Sigmoid colon (tissue), 7 donors: ENCODE results near the gene ADCK1. TPM values are rescaled to one million over a fixed set of nuclear protein-coding genes. Genes with fewer than 3 reads are reported as not detected.

Source experiments
- DNase-seq: peaks from one replicate; pipeline ENCODE4 v3.0.0-alpha.2; 2019
- H3K27ac ChIP-seq, 4 donors: fragments of 200-600 bp; sonication (generic); one replicate each; pipeline ENCODE4 v1.5.1; 2016 to 2019; ENCODE audit warnings: mild to moderate bottlenecking in 1 of 4
- H3K27me3 ChIP-seq, 3 donors: fragments of 200-600 bp; sonication (generic); one replicate each; pipeline ENCODE4 v1.5.1; 2019; ENCODE audit warnings: mild to moderate bottlenecking in 1 of 3
- H3K36me3 ChIP-seq, 4 donors: fragments of 200-600 bp; sonication (generic); one replicate each; pipeline ENCODE4 v1.5.1; 2016 to 2019
- H3K4me1 ChIP-seq, 4 donors: fragments of 200-600 bp; sonication (generic); one replicate each; pipeline ENCODE4 v1.5.1; 2017 to 2019
- H3K4me3 ChIP-seq, 4 donors: fragments of 200-600 bp; sonication (generic); one replicate each; pipeline ENCODE4 v1.5.1; 2017 to 2019; ENCODE audit warnings: mild to moderate bottlenecking in 2 of 4, moderate library complexity in 1 of 4
- H3K9me3 ChIP-seq, 4 donors: fragments of 200-600 bp in 3 of 4; sonication (generic) in 3 of 4; one replicate each; pipeline versions ENCODE4 v1.5.1 to v1.6.1; 2013 to 2019
- EP300 ChIP-seq, 4 donors: sonication (generic); formaldehyde crosslinking; IDR thresholded peaks; one replicate each; pipeline ENCODE4 v1.6.1; 2017; ENCODE audit warnings: antibody characterized with exemption in 4 of 4
- POLR2A ChIP-seq, 2 donors: fragments of 450-650 bp; IDR thresholded peaks; one replicate each; pipeline ENCODE4 v1.6.1; 2016; ENCODE audit warnings: antibody characterized with exemption in 2 of 2, mild to moderate bottlenecking in 2 of 2, moderate library complexity in 2 of 2
- POLR2AphosphoS5 ChIP-seq, 4 donors: sonication (generic); formaldehyde crosslinking; IDR thresholded peaks; one replicate each; pipeline ENCODE4 v1.6.1; 2017; ENCODE audit warnings: antibody characterized with exemption in 4 of 4
- WGBS, 2 donors: extraction: QIAGEN DNeasy Blood & Tissue Kit; methylation state at CpG; one replicate each; pipeline ENCODE4 v1.1.7; 2013; 5-methylcytosine and 5-hydroxymethylcytosine counted together
- intact Hi-C: fragments of 100-400 bp; cut with DNase I; formaldehyde crosslinking; loops from one replicate; pipeline ENCODE4 v1.15.1; 2023
- polyA plus RNA-seq, 3 donors: library from polyadenylated mRNA; stranded (reverse); fragments of 200-250 nt; gene quantifications; one replicate each; pipeline ENCODE4 v1.2.3, GENCODE V29; 2013
- total RNA-seq, 4 donors: library from RNA; depleted of rRNA; stranded (reverse); fragments of >200 nt; gene quantifications; one replicate each; pipeline ENCODE4 v1.1.0, GENCODE V29; 2016
- TF ChIP-seq, protein P1 (sequence below), 4 experiments: fragments of 450-650 bp in 3 of 4; fragments of 200-600 bp in 1 of 4; IDR thresholded peaks; one replicate each; pipeline ENCODE4 v1.5.1; 2016 to 2019; ENCODE audit warnings: antibody characterized with exemption in 4 of 4, mild to moderate bottlenecking in 3 of 4, moderate library complexity in 2 of 4
- donor health status: healthy with polysubstance abuse.
- donor health status: Bipolar disorder and iron deficiency.
- donor health status: healthy.

Gene ADCK1
- total and polyA plus RNA-seq, 7 donors, result 3.5 to 19.4 (median 5.7) TPM

DNA sequence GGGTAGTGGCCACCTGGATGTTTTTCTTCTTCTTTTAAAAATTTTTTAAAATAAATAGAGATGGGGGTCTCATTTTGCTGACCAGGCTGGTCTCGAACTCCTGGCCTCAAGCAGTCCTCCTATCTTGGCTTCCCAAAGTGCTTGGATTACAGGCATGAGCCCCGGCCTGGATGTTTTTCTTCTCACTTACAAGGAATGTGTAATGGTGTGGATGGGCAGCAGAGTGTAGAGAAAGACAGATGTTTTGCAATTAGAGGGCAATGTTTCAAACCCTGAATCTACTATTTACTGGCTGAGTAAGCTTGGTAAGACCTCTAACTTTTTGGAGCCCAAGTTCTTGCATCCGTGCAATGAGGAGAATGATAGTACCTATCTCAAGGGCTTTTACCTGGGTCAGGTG lies 48.1 kb downstream of the ADCK1 start:
- DNase-seq, result no peak
- no peak overlapping the region for H3K27ac ChIP-seq
- 93 to 94% methylated on average over 3 of the region's 3 CpGs for WGBS, 2 donors
- TF ChIP-seq, protein P1, sequence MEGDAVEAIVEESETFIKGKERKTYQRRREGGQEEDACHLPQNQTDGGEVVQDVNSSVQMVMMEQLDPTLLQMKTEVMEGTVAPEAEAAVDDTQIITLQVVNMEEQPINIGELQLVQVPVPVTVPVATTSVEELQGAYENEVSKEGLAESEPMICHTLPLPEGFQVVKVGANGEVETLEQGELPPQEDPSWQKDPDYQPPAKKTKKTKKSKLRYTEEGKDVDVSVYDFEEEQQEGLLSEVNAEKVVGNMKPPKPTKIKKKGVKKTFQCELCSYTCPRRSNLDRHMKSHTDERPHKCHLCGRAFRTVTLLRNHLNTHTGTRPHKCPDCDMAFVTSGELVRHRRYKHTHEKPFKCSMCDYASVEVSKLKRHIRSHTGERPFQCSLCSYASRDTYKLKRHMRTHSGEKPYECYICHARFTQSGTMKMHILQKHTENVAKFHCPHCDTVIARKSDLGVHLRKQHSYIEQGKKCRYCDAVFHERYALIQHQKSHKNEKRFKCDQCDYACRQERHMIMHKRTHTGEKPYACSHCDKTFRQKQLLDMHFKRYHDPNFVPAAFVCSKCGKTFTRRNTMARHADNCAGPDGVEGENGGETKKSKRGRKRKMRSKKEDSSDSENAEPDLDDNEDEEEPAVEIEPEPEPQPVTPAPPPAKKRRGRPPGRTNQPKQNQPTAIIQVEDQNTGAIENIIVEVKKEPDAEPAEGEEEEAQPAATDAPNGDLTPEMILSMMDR (IDR thresholded peaks at IDR 0.05), result no peak
- TF ChIP-seq POLR2AphosphoS5 (IDR thresholded peaks at IDR 0.05) (no peak), EP300 (IDR thresholded peaks at IDR 0.05) (no peak), POLR2A (IDR thresholded peaks at IDR 0.05) (no peak)
- H3K4me3 ChIP-seq, result no peak overlapping the region
- intact Hi-C loops, result no loop called here
- no peaks in the 10 kb centered on the region for H3K4me1 ChIP-seq
- H3K27me3 ChIP-seq, result no peaks in the 10 kb centered on the region
- H3K9me3 ChIP-seq, result no peaks in the 10 kb centered on the region
- no peaks in the 10 kb centered on the region for H3K36me3 ChIP-seq

DNA sequence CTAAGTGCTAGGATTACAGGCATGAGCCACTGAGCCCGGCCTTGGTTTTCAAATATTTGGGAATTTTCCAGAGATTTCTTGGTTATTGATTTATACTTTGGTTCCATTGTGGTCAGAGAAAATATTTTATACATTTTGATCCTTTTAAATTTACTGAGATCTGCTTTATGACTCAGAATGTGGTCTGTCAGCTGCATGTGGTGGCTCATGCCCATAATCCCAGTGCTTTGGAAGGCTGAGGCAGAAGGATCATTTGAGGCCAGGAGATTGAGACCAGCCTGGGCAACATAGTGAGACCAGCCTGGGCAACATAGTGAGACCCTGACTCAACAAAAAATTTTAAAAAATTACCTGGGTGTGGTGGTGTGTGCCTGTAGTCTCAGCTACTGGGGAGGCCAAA lies 49.8 kb downstream of the ADCK1 start:
- no peak overlapping the region for H3K4me3 ChIP-seq
- no peaks in the 10 kb centered on the region for H3K4me1 ChIP-seq
- DNase-seq, result no peak
- H3K36me3 ChIP-seq, result no peaks in the 10 kb centered on the region
- intact Hi-C loops, result loop anchor here (5.0 kb wide), 1 partner anchor 843 kb away; no protein-coding TSS in a partner anchor
- no peaks in the 10 kb centered on the region for H3K9me3 ChIP-seq
- WGBS, 2 donors, result 89 to 91% methylated on average over 1 of the region's 1 CpG
- H3K27ac ChIP-seq, result no peak overlapping the region
- no peaks in the 10 kb centered on the region for H3K27me3 ChIP-seq
- TF ChIP-seq POLR2AphosphoS5 (IDR thresholded peaks at IDR 0.05), result no peak
- no peak for TF ChIP-seq EP300 (IDR thresholded peaks at IDR 0.05)
- TF ChIP-seq, protein P1 (IDR thresholded peaks at IDR 0.05), result no peak
- TF ChIP-seq POLR2A (IDR thresholded peaks at IDR 0.05), result no peak

DNA sequence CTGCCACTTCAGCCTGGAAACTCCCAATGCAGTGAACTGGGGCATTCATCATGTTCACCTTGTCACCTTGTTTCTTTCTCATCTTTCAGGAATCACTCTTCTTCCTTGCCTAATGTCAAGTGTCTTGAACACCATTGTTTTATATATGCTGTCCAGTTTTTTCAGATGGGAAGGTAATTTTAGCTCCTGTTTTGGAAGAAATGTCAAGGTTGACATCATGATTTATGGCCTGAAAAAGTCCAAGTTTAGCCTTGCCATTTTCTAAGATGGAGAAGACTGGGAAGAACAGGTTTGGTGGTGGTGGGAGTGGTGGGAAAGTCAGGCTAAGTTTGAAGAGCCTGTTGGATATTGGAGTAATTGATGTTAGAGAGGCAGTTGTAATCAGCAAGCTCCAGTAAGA lies 54.0 kb downstream of the ADCK1 start:
- Histone ChIP-seq H3K27ac (no peak overlapping the region), H3K27me3 (no peaks in the 10 kb centered on the region), H3K36me3 (no peaks in the 10 kb centered on the region), H3K4me1 (no peaks in the 10 kb centered on the region), H3K4me3 (no peak overlapping the region), H3K9me3 (no peaks in the 10 kb centered on the region)
- intact Hi-C loops, result loop anchor here (5.0 kb wide), 1 partner anchor 838 kb away; no protein-coding TSS in a partner anchor
- TF ChIP-seq EP300 (IDR thresholded peaks at IDR 0.05), result no peak
- TF ChIP-seq, protein P1 (IDR thresholded peaks at IDR 0.05), result no peak
- TF ChIP-seq POLR2AphosphoS5 (IDR thresholded peaks at IDR 0.05), result no peak
- no peak for TF ChIP-seq POLR2A (IDR thresholded peaks at IDR 0.05)
- DNase-seq, result no peak

DNA sequence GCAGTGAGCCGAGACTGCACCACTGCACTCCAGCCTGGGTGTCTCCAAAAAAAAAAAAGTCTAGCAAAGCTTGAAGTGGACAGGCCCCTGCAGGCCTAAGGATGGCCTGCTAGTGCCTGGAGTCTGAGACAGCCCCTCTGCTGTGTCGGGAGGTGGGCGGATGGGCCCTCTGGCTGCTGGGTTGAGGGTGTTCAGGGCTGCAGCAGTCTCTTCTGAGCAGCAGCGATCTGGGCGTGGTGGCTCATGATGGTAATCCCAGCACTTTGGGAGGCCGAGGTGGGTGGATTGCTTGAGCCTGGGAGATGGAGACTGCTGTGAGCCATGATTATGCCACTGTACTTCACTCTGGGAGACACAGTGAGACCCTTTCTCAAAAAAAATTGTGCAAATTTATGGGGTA lies 57.0 kb downstream of the ADCK1 start:
- no peak for DNase-seq
- Histone ChIP-seq H3K36me3 (peaks cover 0 to 7% (median 0%) of the 10 kb centered on the region in 4 donors), H3K27me3 (no peaks in the 10 kb centered on the region), H3K4me1 (no peaks in the 10 kb centered on the region), H3K4me3 (no peak overlapping the region), H3K9me3 (no peaks in the 10 kb centered on the region), H3K27ac (no peak overlapping the region)
- 92 to 95% methylated on average over 6 of the region's 6 CpGs for WGBS, 2 donors
- intact Hi-C loops, result no loop called here
- TF ChIP-seq EP300 (IDR thresholded peaks at IDR 0.05), result no peak
- TF ChIP-seq, protein P1 (IDR thresholded peaks at IDR 0.05), result no peak

DNA sequence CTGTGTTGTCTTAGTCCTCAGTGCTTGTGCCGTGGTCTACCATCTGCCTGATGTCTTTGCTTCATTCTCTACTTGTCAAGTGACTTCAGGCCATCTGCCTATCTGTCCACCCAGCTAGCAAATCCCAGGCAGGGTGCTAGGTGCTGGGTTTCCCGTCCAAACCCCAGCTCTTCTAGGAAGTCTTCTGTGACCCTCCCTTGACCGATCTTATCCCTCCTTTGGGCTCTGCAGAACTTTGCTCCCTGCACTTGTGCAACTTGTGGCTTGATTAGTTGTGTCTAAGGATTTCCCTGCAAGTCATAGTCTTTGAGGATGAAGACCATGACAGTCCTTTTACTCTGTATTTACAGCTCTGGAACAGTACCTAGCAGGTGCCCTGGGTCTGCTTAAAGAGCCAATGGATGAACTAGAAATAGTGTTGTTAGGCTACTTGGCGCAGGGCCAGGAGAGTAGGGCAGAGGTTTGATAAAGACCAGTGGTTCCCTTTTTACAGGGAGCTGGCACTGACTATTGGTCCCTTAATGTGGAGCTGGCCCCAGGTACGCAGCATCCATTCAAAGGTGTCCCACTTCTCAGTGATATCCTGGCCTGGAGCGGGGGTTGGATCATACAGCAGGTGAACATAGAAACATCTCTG lies 60.1 kb downstream of the ADCK1 start:
- H3K4me3 ChIP-seq, result no peak overlapping the region
- H3K27me3 ChIP-seq, result no peaks in the 10 kb centered on the region
- no peaks in the 10 kb centered on the region for H3K9me3 ChIP-seq
- H3K36me3 ChIP-seq, result peaks cover 0 to 7% (median 0%) of the 10 kb centered on the region in 4 donors
- WGBS, 2 donors, result 93 to 94% methylated on average over 6 of the region's 6 CpGs
- no peaks in the 10 kb centered on the region for H3K4me1 ChIP-seq
- no peak for DNase-seq
- H3K27ac ChIP-seq, result no peak overlapping the region
- TF ChIP-seq POLR2AphosphoS5 (IDR thresholded peaks at IDR 0.05) (no peak), POLR2A (IDR thresholded peaks at IDR 0.05) (no peak)
- TF ChIP-seq, protein P1 (IDR thresholded peaks at IDR 0.05), result no peak
- intact Hi-C loops, result loop anchor here (5.0 kb wide), 1 partner anchor 977 kb away; no protein-coding TSS in a partner anchor
